H1 (cell line): Measurements from ENCODE around the gene DLEC1.

ENCODE experiments used
- BACH1 ChIP-seq: IDR thresholded peaks from 2 replicates; pipeline ENCODE4 v1.6.1; 2012; ENCODE audit warnings: low read length, improper control_type of control experiment
- CTCF ChIP-seq, 3 experiments: IDR thresholded peaks; 1 replicate in 2 of 3; 2 replicates in 1 of 3; pipeline versions ENCODE4 v1.5.1 to v1.6.1; 2011; ENCODE audit warnings: low read length in 3 of 3, mild to moderate bottlenecking in 3 of 3, inconsistent platforms in 2 of 3, low read depth in 1 of 3, moderate library complexity in 1 of 3; ENCODE audit not compliant: insufficient read depth in 1 of 3; ENCODE audit errors: control extremely low read depth in 1 of 3

- TF ChIP-seq BACH1: no peak
- no peak for TF ChIP-seq CTCF (IDR thresholded peaks at IDR 0.05; ENCODE audit: control extremely low read depth in 1 of 3, insufficient read depth in 1 of 3, low read depth in 1 of 3, low read length in 3 of 3)
Observed at GRCh38 chr3:38040401-38040800, 1.4 kb downstream of the DLEC1 start.
